HG02870 (cell line): ENCODE results near the gene B3GALT4.
"Not testable (repeated sequence)": the region's sequence is repeated elsewhere in the genome, so short reads cannot be mapped to it uniquely, and the experiment has no call there.

Experiments used
- ATAC-seq: cut with Tn5 transposase; IDR thresholded peaks from one replicate; pipeline ENCODE4 v1.9.1; 2021; ENCODE audit warnings: mild to moderate bottlenecking, moderate library complexity; ENCODE audit not compliant: unreplicated experiment

B3GALT4 gene, protein sequence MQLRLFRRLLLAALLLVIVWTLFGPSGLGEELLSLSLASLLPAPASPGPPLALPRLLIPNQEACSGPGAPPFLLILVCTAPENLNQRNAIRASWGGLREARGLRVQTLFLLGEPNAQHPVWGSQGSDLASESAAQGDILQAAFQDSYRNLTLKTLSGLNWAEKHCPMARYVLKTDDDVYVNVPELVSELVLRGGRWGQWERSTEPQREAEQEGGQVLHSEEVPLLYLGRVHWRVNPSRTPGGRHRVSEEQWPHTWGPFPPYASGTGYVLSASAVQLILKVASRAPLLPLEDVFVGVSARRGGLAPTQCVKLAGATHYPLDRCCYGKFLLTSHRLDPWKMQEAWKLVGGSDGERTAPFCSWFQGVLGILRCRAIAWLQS

DNA sequence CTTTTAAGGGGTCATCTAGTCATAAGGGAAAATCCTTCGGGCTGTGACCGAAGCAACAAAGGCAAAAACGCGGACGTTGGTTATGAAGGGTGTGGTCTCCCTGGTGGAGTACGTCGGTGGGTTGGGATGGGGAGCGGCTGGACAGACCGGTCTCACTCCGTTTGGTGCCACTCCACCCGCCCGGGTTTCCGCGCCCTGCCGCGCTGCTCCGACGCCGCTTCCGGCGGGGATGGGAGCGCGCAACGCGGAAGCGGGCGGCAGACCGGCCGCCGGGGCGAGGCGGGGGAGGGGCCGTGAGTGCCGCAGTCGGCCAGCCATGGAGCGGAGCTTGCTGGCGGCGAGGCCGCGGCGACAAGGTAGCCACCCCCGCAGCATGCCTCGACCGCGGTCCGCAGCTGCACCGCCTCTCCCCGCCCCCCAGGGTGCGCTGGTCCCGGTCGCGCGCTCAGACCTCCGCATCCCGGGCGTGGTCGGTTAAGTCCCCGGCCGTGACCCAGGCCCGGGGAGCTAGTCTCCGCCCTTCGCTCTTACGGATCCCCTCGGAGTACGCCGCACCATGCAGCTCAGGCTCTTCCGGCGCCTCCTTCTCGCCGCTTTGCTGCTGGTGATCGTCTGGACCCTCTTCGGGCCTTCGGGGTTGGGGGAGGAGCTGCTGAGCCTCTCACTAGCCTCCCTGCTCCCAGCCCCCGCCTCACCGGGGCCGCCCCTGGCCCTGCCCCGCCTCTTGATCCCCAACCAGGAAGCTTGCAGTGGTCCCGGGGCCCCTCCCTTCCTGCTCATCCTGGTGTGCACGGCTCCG, at the start of gene B3GALT4:
Gene B3GALT4 (plus strand): TSS at position 260 of the 799 bp plus-strand sequence. CDS start 297 bp downstream, at position 557.
- ATAC-seq: peak; percentile 48

DNA sequence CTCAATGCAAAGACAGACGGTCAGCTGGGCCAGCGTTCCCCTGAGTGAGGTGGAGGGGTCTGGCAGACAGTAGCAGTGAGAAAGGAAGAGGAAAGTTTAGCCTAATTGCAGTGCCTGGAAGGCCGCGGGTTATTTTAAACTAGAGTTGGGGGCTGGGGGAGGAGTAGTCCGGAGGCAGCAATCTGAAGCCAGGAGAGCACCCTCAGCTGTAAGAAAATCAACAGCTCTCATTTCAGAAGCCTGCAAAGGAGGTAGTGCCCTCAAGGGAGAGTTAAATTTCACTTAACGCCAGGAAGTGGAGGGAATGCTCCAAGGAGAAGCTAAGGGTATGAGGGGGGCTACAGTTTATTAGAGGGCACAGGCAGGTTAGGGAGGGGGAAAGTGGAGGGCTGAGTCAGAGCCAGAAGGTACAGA, 41.7 kb upstream of the B3GALT4 start:
- no peak for ATAC-seq

DNA sequence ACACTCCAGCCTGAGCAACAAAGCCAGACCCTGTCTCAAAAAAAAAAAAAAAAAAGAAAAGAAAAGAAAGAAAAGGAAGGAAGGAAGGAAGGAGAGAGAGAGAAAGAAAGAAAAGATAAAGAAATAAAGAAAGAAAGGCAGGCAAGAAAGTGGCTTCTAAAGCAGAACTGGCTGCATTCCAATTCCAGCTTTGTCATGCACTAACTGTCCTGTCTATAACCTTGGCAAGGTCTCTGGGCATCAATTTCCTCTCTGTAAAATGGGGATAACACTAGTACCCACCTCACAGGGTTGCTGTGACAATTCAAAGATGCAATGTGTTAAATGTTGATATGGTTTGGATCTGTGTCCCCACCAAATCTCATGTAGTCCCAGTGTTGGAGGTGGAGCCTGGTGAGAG, 40.6 kb upstream of the B3GALT4 start:
- no peak for ATAC-seq

DNA sequence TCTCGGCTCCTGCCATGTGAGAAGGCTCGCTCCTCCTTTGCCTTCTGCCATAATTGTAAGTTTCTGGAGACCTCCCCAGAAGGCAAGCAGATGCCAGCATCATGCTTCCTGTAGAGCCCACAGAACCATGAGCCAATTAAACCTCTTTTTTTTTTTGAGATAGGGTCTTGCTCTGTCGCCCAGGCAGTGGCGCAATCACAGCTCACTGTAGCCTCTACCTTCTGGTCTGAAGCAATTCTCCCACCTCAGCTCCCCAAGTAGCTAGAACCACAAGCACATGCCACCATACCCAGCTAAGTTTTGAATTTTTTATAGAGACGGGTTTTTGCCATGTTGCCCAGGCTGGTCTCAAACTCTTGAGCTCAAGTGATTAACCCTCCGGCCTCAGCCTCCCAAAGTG, 40.1 kb upstream of the B3GALT4 start:
- ATAC-seq: no peak

DNA sequence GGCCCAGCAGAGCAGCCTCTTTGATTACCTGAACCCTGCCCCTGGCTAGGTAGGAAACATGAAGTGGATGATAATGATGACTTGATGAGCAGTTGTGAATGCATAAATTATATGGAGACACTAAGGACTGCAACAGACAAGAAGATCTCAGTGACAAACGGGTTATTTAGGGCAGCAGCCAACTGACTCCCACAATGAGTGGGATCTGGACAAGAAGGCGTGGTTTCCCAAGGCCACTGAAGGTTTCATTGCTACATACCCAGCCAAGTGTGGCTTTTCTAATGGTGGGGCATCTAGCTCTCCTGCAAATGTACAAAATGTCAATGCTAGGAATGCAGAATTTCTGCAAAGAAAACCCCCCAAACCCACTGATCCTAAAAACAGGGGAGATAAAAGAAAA, 39.2 kb upstream of the B3GALT4 start:
- no peak for ATAC-seq

DNA sequence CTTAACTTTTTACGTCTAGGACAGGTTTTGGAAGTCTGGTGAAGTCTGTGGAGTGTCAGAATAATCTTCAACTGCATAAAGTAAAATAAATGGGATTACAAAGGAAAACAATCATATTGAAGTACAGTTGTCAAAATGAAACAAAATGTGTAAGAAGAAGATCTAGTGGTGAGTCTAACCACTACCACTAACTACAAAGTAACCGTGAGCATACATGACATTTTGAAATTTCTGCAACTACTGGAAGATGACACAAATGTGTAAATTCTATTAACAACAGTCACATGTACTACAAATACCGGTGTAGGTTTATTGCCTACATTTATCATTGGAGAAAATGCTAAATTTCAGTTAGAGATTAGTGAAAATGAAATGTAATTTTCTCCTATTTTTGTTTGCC, 35.0 kb upstream of the B3GALT4 start:
- no peak for ATAC-seq

DNA sequence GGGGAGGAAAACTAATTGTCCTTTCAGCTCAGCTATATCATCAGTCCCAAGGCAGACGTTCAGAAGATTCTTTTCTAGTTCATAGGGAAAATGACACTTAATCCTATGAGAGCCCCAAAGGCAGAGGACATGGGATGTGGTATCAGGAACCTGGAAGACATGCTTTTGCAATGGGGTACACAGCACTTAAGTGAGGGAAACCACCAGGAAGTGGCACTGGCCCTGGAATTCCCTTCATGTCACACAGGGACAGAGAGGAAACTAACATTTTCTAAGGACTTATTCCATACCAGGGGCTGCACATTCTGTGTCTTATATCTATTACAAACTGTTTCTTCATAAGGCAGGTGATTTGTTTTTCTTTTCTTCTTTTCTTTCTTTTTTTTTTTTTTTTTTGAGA, 33.4 kb upstream of the B3GALT4 start:
- ATAC-seq: no peak

DNA sequence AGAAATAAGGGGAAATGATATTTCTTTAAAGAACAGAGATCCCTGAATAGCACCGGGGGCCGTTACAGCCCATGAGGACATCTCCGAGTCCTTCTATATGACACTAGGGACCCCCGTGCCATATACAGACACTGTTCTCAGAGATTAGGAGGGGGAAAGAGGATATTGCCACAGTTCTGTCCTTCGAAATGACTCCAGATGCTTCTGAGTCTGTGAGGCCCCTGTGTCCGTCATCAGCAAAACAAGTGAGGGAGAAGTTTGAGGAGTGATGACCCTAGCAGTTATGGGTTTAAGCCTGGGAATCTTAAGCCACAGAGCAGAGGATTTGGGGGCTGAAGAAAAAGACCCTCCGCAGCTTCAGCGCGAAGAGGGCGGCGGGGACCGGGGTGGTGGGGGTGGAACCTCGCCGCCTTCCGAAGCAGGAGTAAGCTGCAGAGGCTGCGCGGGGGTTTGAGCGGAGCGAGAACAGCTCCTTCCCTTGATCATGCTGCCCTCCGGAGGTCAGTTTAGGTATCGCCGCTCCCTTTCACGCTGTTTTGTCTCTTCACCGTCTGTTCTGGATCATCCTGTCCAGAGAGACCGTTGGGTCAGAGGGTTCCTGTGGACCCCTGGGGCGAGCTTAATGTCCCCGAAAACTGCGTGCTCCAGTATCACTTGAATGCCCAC, 28.8 kb upstream of the B3GALT4 start:
- no peak for ATAC-seq

DNA sequence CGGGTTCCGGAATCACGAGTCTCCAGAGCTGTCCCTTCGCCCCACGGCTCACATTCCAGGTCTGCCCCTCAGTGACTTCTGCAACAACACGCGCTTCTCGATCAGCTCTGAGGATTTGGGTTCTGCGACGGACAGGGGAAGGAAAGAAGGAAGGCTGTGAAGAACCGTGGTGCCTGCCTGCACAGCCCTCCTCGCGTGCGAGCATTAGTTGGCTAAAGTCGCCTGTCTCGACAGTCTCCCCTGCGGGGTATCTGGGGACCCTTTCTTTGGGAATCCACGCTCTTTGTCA, 28.3 kb upstream of the B3GALT4 start:
- ATAC-seq: no peak

DNA sequence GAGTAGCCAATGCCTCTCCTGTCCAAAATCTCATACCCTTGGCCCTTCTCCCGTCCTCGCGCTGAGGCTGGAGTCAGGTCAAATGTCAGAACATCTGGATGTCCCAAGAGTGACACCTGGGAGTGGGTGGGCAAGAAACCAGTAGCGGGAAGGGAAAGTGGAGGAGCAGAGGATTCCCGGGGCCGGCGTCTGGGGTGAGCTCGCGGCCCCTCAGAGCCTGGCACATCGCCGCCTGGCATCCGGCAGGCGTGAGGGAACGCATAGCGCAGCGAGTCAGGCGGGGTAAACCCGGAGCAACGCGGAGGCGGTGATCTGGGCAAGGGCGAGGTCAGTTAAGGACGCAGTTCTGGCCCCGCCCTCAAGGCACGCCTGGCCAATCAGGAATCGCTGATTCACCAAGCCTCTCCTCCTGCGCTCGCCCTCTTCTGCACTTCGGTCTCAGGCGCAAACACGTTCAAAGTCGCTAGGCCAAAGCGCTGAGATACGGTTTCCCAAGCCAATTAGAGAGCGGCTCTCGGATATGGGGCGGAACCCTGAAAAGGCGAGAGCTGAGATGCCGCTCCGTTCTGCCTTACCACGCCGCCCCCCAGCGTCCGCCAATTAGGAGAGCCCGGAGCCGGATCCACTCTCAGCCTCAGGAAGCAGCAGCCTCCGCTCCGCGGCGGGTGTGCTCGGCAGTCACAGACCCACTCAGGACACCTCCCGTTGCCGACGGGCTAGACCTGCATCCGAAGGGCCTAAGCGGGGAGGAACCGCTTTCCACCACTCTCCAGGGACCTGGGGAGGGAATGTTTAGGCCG, 27.8 kb upstream of the B3GALT4 start:
- ATAC-seq: peak; percentile 91

DNA sequence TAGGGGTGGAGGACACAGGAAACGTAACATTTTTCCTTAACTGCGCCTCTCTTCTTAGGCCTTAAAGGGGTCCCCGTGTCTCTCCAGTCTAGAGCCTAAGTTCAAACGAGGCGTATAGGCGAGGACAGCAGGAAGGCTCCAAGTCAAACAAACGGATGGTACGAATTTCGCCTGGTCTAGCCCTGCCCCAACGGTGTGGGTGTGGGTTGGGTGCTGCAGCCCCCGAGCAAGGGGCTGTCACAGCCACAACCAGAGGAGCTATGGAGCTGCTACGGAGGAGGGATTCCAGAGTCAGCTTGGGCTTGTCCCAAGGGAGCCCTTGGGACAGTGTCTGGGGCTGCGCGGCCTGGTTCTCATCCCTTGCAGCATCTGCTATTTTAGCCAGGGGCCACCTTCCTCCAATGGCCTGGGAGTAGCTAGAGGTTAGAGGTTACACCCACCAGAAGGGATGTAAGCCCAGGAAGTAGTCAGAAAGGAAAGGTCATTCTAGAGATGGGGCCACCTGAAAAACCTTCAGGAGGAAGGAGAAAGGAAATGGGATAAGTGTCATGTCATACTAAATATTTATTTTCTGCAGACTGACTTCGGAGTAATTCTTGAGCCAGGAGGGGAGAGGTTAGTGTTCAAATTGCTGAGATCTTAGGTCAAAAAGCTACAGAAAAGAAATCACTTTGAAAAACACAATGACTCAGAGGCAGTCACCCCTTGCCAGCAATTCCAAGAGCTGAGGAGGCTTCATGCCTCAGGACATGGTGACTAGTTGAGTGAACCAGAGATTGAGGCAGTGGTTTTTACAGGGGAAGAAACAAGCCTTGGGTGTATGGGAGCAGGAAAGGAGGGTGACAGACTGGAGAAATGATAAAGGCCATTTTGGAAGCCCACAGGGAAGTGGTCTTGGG, 26.9 kb upstream of the B3GALT4 start:
- no peak for ATAC-seq

DNA sequence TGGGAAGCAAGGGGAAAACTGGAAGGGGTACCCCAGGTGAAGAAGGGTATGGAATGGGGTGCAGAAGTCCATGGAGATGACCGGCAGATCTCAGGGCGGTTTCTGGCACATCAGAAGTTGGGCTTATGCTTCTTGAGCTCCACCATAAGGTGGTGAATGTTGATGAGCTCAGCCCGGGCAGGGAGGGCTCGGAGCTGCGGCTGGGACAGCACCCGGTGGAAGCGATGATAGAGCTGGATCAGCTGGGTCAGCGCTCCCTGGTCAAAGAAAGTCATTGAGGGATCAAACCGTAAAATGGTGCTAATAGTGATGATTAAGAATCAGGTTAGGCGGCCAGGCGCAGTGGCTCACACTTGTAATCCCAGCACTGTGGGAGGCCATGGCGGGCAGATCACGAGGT, 26.2 kb upstream of the B3GALT4 start:
- no peak for ATAC-seq

DNA sequence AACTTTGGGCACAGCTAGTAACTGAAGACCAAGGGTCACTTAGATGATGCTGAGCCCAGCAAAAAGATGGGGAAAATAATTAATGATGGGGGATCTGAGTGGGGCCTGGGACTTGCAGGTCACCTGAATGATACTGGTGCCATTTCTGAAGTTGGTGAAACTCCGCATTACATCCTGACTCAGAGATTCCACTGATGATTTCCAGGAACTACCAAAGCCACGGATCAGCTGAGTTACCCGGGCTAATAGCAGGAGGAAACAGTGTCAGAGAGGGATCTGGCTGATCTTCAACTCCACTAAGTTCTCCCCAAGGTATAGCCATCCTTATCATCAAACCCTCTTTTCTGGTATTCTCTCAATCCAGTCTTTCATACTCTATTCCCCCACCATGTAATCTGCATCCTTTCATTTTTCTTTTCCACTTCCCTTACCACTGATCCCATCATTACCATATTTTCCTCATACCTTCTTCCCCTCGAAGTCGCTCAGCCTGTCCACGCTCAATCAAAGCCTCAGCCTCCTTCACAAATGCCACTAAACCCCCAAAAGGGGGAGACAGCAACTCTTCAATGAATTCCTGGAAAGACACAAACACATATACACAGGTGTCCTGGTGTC, 25.4 kb upstream of the B3GALT4 start:
- no peak for ATAC-seq

DNA sequence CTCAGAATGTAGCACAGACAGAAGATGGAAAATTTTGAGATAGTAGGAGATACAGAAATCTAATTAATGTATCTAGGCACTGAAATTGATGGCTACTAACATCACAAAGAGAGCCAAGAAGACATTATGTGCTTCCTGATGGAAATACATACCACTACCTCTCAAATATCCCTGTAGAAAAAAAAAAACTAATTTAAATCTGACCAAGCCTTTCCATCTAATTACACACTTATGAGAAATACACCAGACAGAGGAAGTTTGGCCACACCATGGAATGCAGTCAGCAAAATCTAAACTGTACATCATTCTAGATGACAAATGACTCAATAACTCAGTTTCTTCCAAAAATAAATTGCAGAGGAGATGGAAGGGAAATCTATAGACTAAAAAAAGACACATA, 24.2 kb upstream of the B3GALT4 start:
- no peak for ATAC-seq

DNA sequence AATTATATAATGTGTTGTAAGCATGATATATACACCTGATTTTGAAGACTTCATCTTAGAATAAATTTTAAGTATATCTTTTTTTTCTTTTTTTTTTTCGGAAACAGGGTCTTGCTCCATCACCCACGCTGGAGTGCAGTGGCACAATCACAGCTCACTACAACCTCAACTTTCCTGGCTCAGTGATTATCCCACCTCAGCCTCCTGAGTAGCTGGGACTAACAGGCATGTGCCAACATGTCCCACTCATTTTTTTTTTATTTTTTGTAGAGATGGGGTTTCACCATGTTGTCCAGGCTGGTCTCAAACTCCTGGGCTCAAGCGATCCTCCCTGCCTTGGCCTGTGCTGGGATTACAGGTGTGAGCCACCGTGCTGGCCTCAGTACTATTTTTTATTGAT, 22.3 kb upstream of the B3GALT4 start:
- no peak for ATAC-seq

DNA sequence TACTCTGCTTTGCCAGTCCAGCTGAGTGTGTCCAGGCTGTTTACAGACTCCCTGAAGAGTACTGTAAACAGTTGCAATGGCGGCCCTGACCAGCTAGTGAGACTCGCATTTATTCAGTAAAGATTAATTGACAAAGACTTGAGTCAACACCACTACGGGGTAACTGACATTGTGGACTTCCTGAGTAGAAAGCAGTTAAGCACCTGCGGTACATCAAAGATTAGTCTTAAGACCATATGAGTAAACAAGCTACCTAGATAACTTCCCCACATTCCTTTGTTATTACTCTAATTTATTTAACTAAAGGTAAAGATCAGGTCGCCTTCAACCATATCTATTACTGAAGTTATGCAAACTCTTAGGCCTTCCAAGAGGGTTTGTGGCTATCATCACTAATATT, 17.9 kb upstream of the B3GALT4 start:
- ATAC-seq: no peak

DNA sequence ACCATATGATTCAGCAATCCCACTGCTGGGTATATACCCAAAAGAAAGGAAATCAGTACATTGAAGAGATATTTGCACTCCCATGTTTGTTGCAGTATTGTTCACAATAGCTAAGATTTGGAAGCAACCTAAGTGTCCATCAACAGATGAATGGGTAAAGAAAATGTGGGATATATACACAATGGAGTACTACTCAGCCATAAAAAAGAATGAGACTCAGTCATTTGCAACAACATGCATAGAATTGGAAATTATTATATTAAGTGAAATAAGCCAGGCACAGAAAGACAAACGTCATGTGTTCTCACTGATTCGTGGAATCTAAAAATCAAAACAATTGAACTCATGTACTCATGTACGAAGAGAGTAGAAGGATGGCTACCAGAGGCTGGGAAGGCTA, 14.4 kb upstream of the B3GALT4 start:
- ATAC-seq: not testable (repeated sequence)

DNA sequence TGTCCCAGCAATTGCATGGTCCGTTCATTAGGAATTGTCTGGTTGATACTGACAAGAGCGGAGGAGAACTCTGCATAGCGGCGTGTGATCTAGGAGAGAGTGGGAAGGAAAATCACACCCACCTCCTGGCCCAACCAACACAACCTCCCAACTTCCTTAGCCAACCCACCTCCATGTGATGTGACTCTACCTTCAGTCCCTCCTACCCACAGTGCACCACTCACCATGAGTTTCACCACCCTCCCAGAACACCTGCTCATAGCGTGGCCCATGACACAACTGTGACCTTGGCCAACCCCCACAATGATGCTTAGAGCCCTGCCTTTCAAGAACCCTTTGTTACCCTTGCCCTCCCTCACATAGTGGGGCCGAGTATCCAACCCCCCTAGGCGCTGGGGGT, 12.9 kb upstream of the B3GALT4 start:
- no peak for ATAC-seq

DNA sequence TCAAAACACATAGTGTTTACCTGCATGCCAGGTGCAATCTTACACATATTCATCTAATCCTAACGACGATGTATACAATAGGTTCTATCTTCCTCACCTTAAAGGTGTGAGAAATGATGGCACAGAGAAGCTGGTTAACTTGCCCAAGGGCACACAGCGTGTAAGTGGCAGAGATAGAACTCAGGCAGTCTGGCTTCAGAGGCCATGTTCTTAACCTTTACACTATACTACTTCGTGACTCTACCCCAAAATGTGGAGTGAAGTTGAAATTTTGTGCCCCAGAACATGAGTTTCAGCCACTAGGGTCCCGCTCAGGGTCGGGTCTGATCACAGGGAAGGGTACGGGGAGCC, 5.8 kb upstream of the B3GALT4 start:
- ATAC-seq: no peak
